ENCODE results near the gene ZNF536. TPM values are rescaled to one million over a fixed set of nuclear protein-coding genes. Genes with fewer than 3 reads are reported as not detected.

The ZNF536 gene
- total RNA-seq, 1 donor from 2014 or later, result 24.9 TPM

DNA sequence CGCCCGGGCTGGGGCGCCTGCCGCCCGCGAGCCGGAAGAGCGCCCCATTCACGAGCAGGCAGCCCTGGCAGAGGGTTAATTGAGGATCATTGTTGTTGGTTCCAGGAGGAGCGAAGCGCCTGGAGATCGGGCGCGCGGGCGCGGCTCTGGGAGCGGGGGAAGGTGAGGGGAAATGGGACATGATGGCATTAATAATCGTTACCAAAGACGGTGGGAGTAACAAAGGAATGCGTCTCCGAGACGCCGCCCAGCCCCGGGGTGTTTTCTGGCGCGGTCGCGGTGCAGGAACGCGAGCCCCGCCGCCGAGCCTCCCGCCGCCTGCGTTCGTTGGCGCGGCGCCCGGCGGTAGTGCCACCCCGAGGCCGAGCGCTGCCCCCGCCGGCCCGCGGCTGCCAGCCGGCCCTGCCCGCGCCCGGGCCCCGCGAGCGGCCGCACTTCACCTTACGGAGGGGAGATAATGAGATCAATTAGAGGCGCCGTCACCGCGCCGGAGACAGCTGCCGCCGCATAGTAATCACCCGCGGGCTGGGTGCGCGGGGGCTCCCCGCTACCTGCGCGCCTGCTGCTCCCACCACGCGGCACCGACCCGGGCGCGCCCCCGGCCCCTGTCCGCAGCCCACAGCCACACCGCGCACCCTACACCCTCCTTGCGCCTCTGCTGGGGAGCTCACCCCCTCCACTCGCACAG is 2.8 kb downstream of the ZNF536 start:
- Mint-ChIP-seq H3K36me3 (ENCODE audit: unreplicated experiment) (no peaks in the 10 kb centered on the region), H3K27me3 (ENCODE audit: unreplicated experiment) (peaks cover 23% of the 10 kb centered on the region), H3K4me3 (ENCODE audit: unreplicated experiment) (peak overlapping the region; percentile 90), H3K4me1 (ENCODE audit: low read depth, unreplicated experiment) (peaks cover 26% of the 10 kb centered on the region), H3K9me3 (ENCODE audit: unreplicated experiment) (peaks cover 9% of the 10 kb centered on the region), H3K27ac (ENCODE audit: unreplicated experiment) (peak overlapping the region; percentile 76)
- peak; percentile 53 for DNase-seq
- no peak for TF ChIP-seq CTCF (IDR thresholded peaks at IDR 0.05; ENCODE audit: partially characterized antibody, unreplicated experiment)

DNA sequence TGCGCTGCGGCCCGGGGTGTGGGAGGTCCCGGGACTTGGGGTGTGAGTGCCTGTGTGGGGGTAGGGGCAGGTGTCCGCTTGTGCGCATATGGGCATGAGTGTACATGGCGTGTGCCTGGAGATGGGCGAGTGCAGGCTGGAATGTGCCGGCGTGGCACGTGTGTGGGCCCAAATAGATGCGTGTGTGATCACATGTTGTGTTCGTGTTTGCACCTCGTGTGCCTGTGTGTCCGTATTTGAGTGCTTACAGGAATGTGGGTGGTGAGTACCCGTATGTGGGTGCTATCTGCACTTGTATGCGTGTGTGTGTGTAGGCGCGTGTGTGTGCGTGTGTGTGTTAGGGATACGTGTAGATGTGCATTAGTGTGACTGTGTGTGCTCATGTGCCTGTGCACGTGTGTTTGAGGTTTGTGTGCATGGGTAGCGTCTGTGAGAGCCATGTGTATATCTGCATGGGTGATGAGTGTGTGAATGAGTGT is 3.4 kb downstream of the ZNF536 start:
- Mint-ChIP-seq H3K27me3 (ENCODE audit: unreplicated experiment) (peaks cover 23% of the 10 kb centered on the region), H3K4me3 (ENCODE audit: unreplicated experiment) (peak overlapping the region; percentile 64), H3K9me3 (ENCODE audit: unreplicated experiment) (peaks cover 9% of the 10 kb centered on the region), H3K36me3 (ENCODE audit: unreplicated experiment) (no peaks in the 10 kb centered on the region), H3K4me1 (ENCODE audit: low read depth, unreplicated experiment) (peaks cover 24% of the 10 kb centered on the region), H3K27ac (ENCODE audit: unreplicated experiment) (no peak overlapping the region)
- no peak for DNase-seq
- no peak for TF ChIP-seq CTCF (IDR thresholded peaks at IDR 0.05; ENCODE audit: partially characterized antibody, unreplicated experiment)

- Mint-ChIP-seq H3K4me1 (ENCODE audit: low read depth, unreplicated experiment) (peaks cover 20% of the 10 kb centered on the region), H3K36me3 (ENCODE audit: unreplicated experiment) (no peaks in the 10 kb centered on the region), H3K27me3 (ENCODE audit: unreplicated experiment) (peaks cover 19% of the 10 kb centered on the region), H3K4me3 (ENCODE audit: unreplicated experiment) (peak overlapping the region; percentile 64), H3K27ac (ENCODE audit: unreplicated experiment) (no peak overlapping the region), H3K9me3 (ENCODE audit: unreplicated experiment) (peaks cover 9% of the 10 kb centered on the region)
- TF ChIP-seq CTCF (IDR thresholded peaks at IDR 0.05; ENCODE audit: partially characterized antibody, unreplicated experiment), result no peak
- DNase-seq, result no peak
Measured at GRCh38 chr19:30376272-30376671, 4.1 kb downstream of the ZNF536 start.

GRCh38 chr19:30376826-30377425 is 4.7 kb downstream of the ZNF536 start:
- TF ChIP-seq CTCF (IDR thresholded peaks at IDR 0.05; ENCODE audit: partially characterized antibody, unreplicated experiment), result no peak
- Mint-ChIP-seq H3K27me3 (ENCODE audit: unreplicated experiment) (peaks cover 22% of the 10 kb centered on the region), H3K4me1 (ENCODE audit: low read depth, unreplicated experiment) (peaks cover 15% of the 10 kb centered on the region)

DNA sequence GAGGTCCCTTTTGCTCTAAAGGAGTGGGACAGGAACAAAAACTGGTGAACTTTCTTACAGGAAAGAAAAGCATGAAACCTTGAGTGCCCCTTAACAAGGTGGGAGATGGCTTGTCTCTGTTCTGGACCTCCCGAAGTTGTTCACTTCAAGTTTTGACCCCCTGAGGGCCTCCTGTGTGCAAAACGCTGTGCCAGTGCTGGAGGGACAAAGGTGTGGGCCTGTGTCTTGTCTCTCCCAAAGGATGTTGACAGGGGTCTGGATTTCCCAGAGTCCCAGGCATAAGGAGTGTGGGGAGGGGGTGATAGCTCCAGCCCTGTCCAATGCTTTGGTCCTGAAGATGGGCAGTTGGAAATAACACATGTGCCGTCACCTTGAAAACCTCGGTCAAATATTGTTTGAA is 6.5 kb downstream of the ZNF536 start:
- no peak for DNase-seq
- Mint-ChIP-seq H3K9me3 (ENCODE audit: unreplicated experiment) (peaks cover 8% of the 10 kb centered on the region), H3K27me3 (ENCODE audit: unreplicated experiment) (peaks cover 17% of the 10 kb centered on the region), H3K4me1 (ENCODE audit: low read depth, unreplicated experiment) (peaks cover 4% of the 10 kb centered on the region), H3K4me3 (ENCODE audit: unreplicated experiment) (no peak overlapping the region), H3K27ac (ENCODE audit: unreplicated experiment) (no peak overlapping the region), H3K36me3 (ENCODE audit: unreplicated experiment) (no peaks in the 10 kb centered on the region)
- TF ChIP-seq CTCF (IDR thresholded peaks at IDR 0.05; ENCODE audit: partially characterized antibody, unreplicated experiment), result no peak

More at GRCh38 chr19:30376826-30377425, 4.7 kb downstream of the ZNF536 start:
- Mint-ChIP-seq H3K9me3 (ENCODE audit: unreplicated experiment) (peaks cover 9% of the 10 kb centered on the region), H3K27ac (ENCODE audit: unreplicated experiment) (no peak overlapping the region), H3K4me3 (ENCODE audit: unreplicated experiment) (no peak overlapping the region), H3K36me3 (ENCODE audit: unreplicated experiment) (no peaks in the 10 kb centered on the region)
- DNase-seq, result no peak
